CD14-positive monocyte (primary cell): Measurements from ENCODE around the gene MR1. TPM values are rescaled to one million over a fixed set of nuclear protein-coding genes. Genes with fewer than 3 reads are reported as not detected.

Source experiments
- DNase-seq, 3 donors: peaks; one replicate each; pipeline ENCODE4 v3.0.0-alpha.2; 2011 to 2022
- H2AFZ ChIP-seq: 2 replicates; pipeline ENCODE4 v1.6.0; 2012; ENCODE audit warnings: mild to moderate bottlenecking, low read depth, low read length, inconsistent platforms; ENCODE audit not compliant: insufficient read depth, poor library complexity, severe bottlenecking
- H3K27ac ChIP-seq, 2 donors: 1 replicate in 1 of 2; 2 replicates in 1 of 2; pipeline ENCODE4 v1.5.1; 2012 to 2013; ENCODE audit warnings: low read length in 2 of 2, control low read depth in 1 of 2, inconsistent platforms in 1 of 2, low read depth in 1 of 2, mild to moderate bottlenecking in 1 of 2
- H3K27me3 ChIP-seq, 2 donors: one replicate each; pipeline versions ENCODE4 v1.6.0 to v1.6.1; 2011 to 2013; ENCODE audit warnings: low read length in 2 of 2; ENCODE audit not compliant: control insufficient read depth in 2 of 2, insufficient read depth in 2 of 2
- H3K36me3 ChIP-seq, 2 donors: replicated peaks in 1 of 2; 1 replicate in 1 of 2; 2 replicates in 1 of 2; pipeline versions ENCODE4 v1.5.1 to v1.6.1; 2012 to 2013; ENCODE audit warnings: low read length in 2 of 2, control low read depth in 1 of 2, inconsistent platforms in 1 of 2, mild to moderate bottlenecking in 1 of 2; ENCODE audit not compliant: insufficient read depth in 2 of 2, control insufficient read depth in 1 of 2
- H3K4me1 ChIP-seq, 2 donors: 1 replicate in 1 of 2; 2 replicates in 1 of 2; pipeline versions ENCODE4 v1.5.1 to v1.6.1; 2012 to 2013; ENCODE audit warnings: low read length in 2 of 2, control low read depth in 1 of 2, inconsistent platforms in 1 of 2, mild to moderate bottlenecking in 1 of 2, moderate library complexity in 1 of 2; ENCODE audit not compliant: insufficient read depth in 2 of 2, control insufficient read depth in 1 of 2
- H3K4me2 ChIP-seq: replicated peaks from 2 replicates; pipeline ENCODE3; 2012; ENCODE audit warnings: low read length, moderate library complexity, mild to moderate bottlenecking; ENCODE audit not compliant: poor library complexity, severe bottlenecking; ENCODE audit errors: extremely low read depth
- H3K4me3 ChIP-seq, 3 experiments: fragments of 200-600 bp in 1 of 3; sonication (generic) in 1 of 3; replicated peaks in 1 of 3; 1 replicate in 2 of 3; 2 replicates in 1 of 3; pipeline ENCODE4 v1.5.1; 2011 to 2013; ENCODE audit warnings: low read length in 3 of 3, mild to moderate bottlenecking in 3 of 3, control low read depth in 2 of 3, low read depth in 2 of 3, inconsistent platforms in 1 of 3, moderate library complexity in 1 of 3
- H3K79me2 ChIP-seq: 2 replicates; pipeline ENCODE4 v1.6.0; 2012; ENCODE audit warnings: mild to moderate bottlenecking, control low read depth, inconsistent platforms, low read length, moderate library complexity; ENCODE audit not compliant: insufficient read depth
- H3K9ac ChIP-seq: 2 replicates; pipeline ENCODE4 v1.6.0; 2017; ENCODE audit warnings: low read length, mild to moderate bottlenecking; ENCODE audit not compliant: insufficient read depth, poor library complexity, severe bottlenecking
- H3K9me3 ChIP-seq, 2 donors: replicated peaks in 1 of 2; 1 replicate in 1 of 2; 2 replicates in 1 of 2; pipeline versions ENCODE4 v1.5.1 to v1.6.1; 2012 to 2013; ENCODE audit warnings: low read length in 2 of 2, control low read depth in 1 of 2; ENCODE audit not compliant: control insufficient read depth in 1 of 2, insufficient read depth in 1 of 2
- H4K20me1 ChIP-seq: 2 replicates; pipeline ENCODE4 v1.6.0; 2012; ENCODE audit warnings: mild to moderate bottlenecking, low read length, control low read depth, moderate library complexity; ENCODE audit not compliant: insufficient read depth
- H3K27ac Mint-ChIP-seq, 7 donors: one replicate each; pipeline ENCODE4 v1.8.0; 2020; ENCODE audit warnings: mild to moderate bottlenecking in 7 of 7, mixed read lengths in 7 of 7, moderate library complexity in 6 of 7, inconsistent platforms in 2 of 7
- H3K27me3 Mint-ChIP-seq, 3 donors: one replicate each; pipeline ENCODE4 v1.8.0; 2021 to 2022; ENCODE audit warnings: low read depth in 3 of 3, mild to moderate bottlenecking in 3 of 3, mixed read lengths in 3 of 3, moderate library complexity in 3 of 3, inconsistent platforms in 1 of 3
- H3K36me3 Mint-ChIP-seq, 2 donors: one replicate each; pipeline ENCODE4 v1.8.0; 2020; ENCODE audit warnings: mixed read lengths in 2 of 2, inconsistent platforms in 1 of 2, mild to moderate bottlenecking in 1 of 2
- H3K4me1 Mint-ChIP-seq: one replicate; pipeline ENCODE4 v1.8.0; 2020; ENCODE audit warnings: mild to moderate bottlenecking, mixed read lengths
- H3K4me3 Mint-ChIP-seq, 2 donors: one replicate each; pipeline ENCODE4 v1.8.0; 2020; ENCODE audit warnings: mild to moderate bottlenecking in 2 of 2, mixed read lengths in 2 of 2, moderate library complexity in 1 of 2
- H3K9me3 Mint-ChIP-seq, 7 donors: one replicate each; pipeline ENCODE4 v1.8.0; 2020 to 2022; ENCODE audit warnings: mixed read lengths in 7 of 7, mild to moderate bottlenecking in 6 of 7, moderate library complexity in 6 of 7, inconsistent platforms in 2 of 7
- WGBS: methylation state at CpG from one replicate; pipeline ENCODE4 v1.1.5; 2013; ENCODE audit warnings: missing lambda C conversion rate; ENCODE audit not compliant: insufficient coverage; 5-methylcytosine and 5-hydroxymethylcytosine counted together
- intact Hi-C, 2 donors: fragments of 100-400 bp; cut with micrococcal nuclease; formaldehyde crosslinking; loops; one replicate each; pipeline versions ENCODE4 v1.15.0 to v1.15.1; 2023
- polyA plus RNA-seq, 3 donors: library from polyadenylated mRNA; depleted of rRNA in 1 of 3; unstranded in 2 of 3; stranded (reverse) in 1 of 3; fragments of 300-500 nt in 2 of 3; fragments of >200 nt in 1 of 3; fragmentation: Illumina TruSeq in 2 of 3; gene quantifications; 1 replicate in 2 of 3; 2 replicates in 1 of 3; pipeline ENCODE4 v1.2.3, GENCODE V29; 2012 to 2021
- TF ChIP-seq, protein P1 (sequence below): fragments of 200-600 bp; IDR thresholded peaks from one replicate; pipeline ENCODE4 v1.8.0; 2022; ENCODE audit warnings: antibody characterized with exemption, mild to moderate bottlenecking

MR1 gene
- polyA plus RNA-seq, 3 donors, result 17.7 to 46.9 (median 40.9) TPM

DNA sequence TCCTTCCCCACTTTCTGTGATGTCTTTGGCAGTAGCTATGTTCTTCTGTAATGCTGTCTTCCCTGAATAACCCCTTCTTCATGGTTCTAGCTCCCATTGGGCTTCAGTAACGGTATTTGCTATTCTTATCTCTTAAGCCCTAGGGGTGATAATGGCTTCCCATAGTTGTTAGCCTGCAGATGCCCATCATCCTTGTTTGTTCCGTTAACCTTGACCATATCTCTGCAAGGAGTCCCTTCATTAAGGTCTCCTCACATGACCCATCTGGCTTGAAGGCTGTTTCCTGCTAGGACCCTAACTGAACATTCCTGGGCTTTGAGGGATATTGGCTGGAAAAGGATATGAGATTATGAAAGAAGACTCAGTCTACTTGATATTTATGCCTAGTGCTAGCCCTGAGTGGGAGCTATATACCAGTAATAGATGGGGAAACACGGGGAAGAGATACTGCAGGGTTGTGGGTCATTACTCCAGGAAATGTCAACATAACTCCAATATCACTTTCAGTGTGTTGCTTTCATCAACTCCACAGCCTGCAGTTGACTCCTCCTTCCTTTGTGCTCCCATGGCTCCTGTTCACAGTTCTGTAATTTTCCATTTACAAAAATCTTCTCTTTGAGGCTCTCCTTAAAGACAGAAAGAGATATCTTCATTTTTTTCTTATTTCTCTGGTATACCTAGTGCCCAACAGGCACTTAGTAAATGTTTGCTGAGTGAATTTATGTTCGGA lies 2.5 kb downstream of the MR1 start:
- Histone ChIP-seq H3K79me2 (peaks cover 74% of the 10 kb centered on the region), H3K9me3 (no peaks in the 10 kb centered on the region), H3K4me2 (peak overlapping the region; percentile 48), H3K4me1 (peaks cover 53 to 73% of the 10 kb centered on the region in 2 donors), H3K4me3 (peak overlapping the region in 1 of 3 experiments; percentile 45), H3K27ac (peak overlapping the region in 1 of 2 donors; percentile 75), H2AFZ (no peak overlapping the region), H3K9ac (no peak overlapping the region), H4K20me1 (no peaks in the 10 kb centered on the region), H3K27me3 (no peaks in the 10 kb centered on the region), H3K36me3 (peaks cover 0 to 5% of the 10 kb centered on the region in 2 donors)
- H3K4me3 Mint-ChIP-seq, result peak overlapping the region in 1 of 2 donors; percentile 37
- peaks cover 21 to 28% of the 10 kb centered on the region in 2 donors for H3K36me3 Mint-ChIP-seq
- peaks cover 0 to 3% (median 0%) of the 10 kb centered on the region in 7 donors for H3K9me3 Mint-ChIP-seq
- TF ChIP-seq, protein P1, sequence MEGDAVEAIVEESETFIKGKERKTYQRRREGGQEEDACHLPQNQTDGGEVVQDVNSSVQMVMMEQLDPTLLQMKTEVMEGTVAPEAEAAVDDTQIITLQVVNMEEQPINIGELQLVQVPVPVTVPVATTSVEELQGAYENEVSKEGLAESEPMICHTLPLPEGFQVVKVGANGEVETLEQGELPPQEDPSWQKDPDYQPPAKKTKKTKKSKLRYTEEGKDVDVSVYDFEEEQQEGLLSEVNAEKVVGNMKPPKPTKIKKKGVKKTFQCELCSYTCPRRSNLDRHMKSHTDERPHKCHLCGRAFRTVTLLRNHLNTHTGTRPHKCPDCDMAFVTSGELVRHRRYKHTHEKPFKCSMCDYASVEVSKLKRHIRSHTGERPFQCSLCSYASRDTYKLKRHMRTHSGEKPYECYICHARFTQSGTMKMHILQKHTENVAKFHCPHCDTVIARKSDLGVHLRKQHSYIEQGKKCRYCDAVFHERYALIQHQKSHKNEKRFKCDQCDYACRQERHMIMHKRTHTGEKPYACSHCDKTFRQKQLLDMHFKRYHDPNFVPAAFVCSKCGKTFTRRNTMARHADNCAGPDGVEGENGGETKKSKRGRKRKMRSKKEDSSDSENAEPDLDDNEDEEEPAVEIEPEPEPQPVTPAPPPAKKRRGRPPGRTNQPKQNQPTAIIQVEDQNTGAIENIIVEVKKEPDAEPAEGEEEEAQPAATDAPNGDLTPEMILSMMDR, result no peak
- DNase-seq, result peak in 2 of 3 donors; percentile 67 to 70
- WGBS, result 100% methylated on average over 2 of the region's 4 CpGs
- H3K27me3 Mint-ChIP-seq, result no peaks in the 10 kb centered on the region
- H3K4me1 Mint-ChIP-seq, result peaks cover 66% of the 10 kb centered on the region
- peak overlapping the region; percentile 64 to 91 (median 86) for H3K27ac Mint-ChIP-seq
- intact Hi-C loops, result loop anchor here (5.0 to 10.0 kb wide), 2 partner anchors 49 to 131 kb away; partner anchors contain the start of gene IER5 (in 1 of the 2)

GRCh38 chr1:181037386-181037785 lies 3.6 kb downstream of the MR1 start:
- H3K36me3 ChIP-seq, result peaks cover 0 to 5% of the 10 kb centered on the region in 2 donors
- no peak overlapping the region for H3K9ac ChIP-seq
- TF ChIP-seq, protein P1, result no peak
- no peak overlapping the region for H3K4me3 ChIP-seq
- peaks cover 84% of the 10 kb centered on the region for H3K79me2 ChIP-seq
- H3K4me1 ChIP-seq, result peaks cover 65 to 84% of the 10 kb centered on the region in 2 donors
- no peak overlapping the region for H3K4me3 Mint-ChIP-seq
- no peaks in the 10 kb centered on the region for H3K9me3 ChIP-seq
- H3K9me3 Mint-ChIP-seq, result peaks cover 0 to 3% (median 0%) of the 10 kb centered on the region in 7 donors
- H3K36me3 Mint-ChIP-seq, result peaks cover 25 to 28% of the 10 kb centered on the region in 2 donors
- H3K27ac Mint-ChIP-seq, result peak overlapping the region in 3 of 7 donors; percentile 14 to 64 (median 40)
- H3K4me2 ChIP-seq, result no peak overlapping the region
- H3K27me3 ChIP-seq, result no peaks in the 10 kb centered on the region
- peaks cover 74% of the 10 kb centered on the region for H3K4me1 Mint-ChIP-seq
- intact Hi-C loops, result loop anchor here (5.0 to 10.0 kb wide), 2 partner anchors 47 to 130 kb away; partner anchors contain the start of gene IER5 (in 1 of the 2)
- H3K27me3 Mint-ChIP-seq, result no peaks in the 10 kb centered on the region
- H2AFZ ChIP-seq, result no peak overlapping the region
- WGBS, result no CpG with 5 or more reads among the region's 2 CpGs
- H3K27ac ChIP-seq, result peak overlapping the region in 1 of 2 donors; percentile 75
- DNase-seq, result no peak
- no peaks in the 10 kb centered on the region for H4K20me1 ChIP-seq
